Measurements from ENCODE around the gene LRCOL1.

GRCh38 chr12:132657004-132657727 is 46.8 kb upstream of the LRCOL1 start:
- TF ChIP-seq CTCF (tag by site-specific recombination; IDR thresholded peaks at IDR 0.05) (no peak), GLI4 (tag by site-specific recombination; IDR thresholded peaks at IDR 0.05) (no peak), ZNF704 (tag by site-specific recombination; IDR thresholded peaks at IDR 0.05) (no peak)
